H1 (cell line): ENCODE data around the gene PRR5L. TPM values are rescaled to one million over a fixed set of nuclear protein-coding genes. Genes with fewer than 3 reads are reported as not detected.
A peak's percentile ranks its signal among the peaks of the same experiment; 100 is the strongest.

Experiments used
- ASH2L ChIP-seq: fragments of 200-600, 300-600 bp; sonication (generic); IDR thresholded peaks from one replicate; pipeline ENCODE4 v1.7.1; 2017; ENCODE audit warnings: low read length
- CEBPB ChIP-seq: IDR thresholded peaks from 2 replicates; pipeline ENCODE4 v1.6.1; 2012; ENCODE audit warnings: low read depth, low read length
- EGR1 ChIP-seq: IDR thresholded peaks from 2 replicates; pipeline ENCODE4 v1.6.1; 2011; ENCODE audit warnings: low read depth, low read length, borderline replicate concordance
- EZH2 ChIP-seq: fragments of 200-600 bp; sonication (generic); IDR thresholded peaks from 2 replicates; pipeline ENCODE4 v1.7.1; 2012; ENCODE audit warnings: low read depth, mild to moderate bottlenecking, moderate library complexity, low read length, inconsistent platforms; ENCODE audit not compliant: severe bottlenecking
- GTF2F1 ChIP-seq: IDR thresholded peaks from 2 replicates; pipeline ENCODE4 v1.6.1; 2012; ENCODE audit warnings: low read depth, low read length, improper control_type of control experiment, borderline replicate concordance
- MAFK ChIP-seq: IDR thresholded peaks from 2 replicates; pipeline ENCODE4 v1.6.1; 2012; ENCODE audit warnings: low read depth, mild to moderate bottlenecking, improper control_type of control experiment, low read length
- POLR2A ChIP-seq, 2 experiments: IDR thresholded peaks; 1 replicate in 1 of 2; 2 replicates in 1 of 2; pipeline ENCODE4 v1.6.1; 2011; ENCODE audit warnings: low read depth in 2 of 2, low read length in 2 of 2, mild to moderate bottlenecking in 2 of 2; ENCODE audit errors: control extremely low read depth in 1 of 2
- POU5F1 ChIP-seq: IDR thresholded peaks from 2 replicates; pipeline ENCODE4 v1.6.1; 2011; ENCODE audit warnings: low read depth, mild to moderate bottlenecking, low read length, moderate library complexity
- RAD21 ChIP-seq, 2 experiments: IDR thresholded peaks in 1 of 2; conservative IDR thresholded peaks in 1 of 2; 2 replicates each; pipeline ENCODE4 v1.6.1; 2011; ENCODE audit warnings: low read depth in 2 of 2, low read length in 2 of 2, improper control_type of control experiment in 1 of 2, inconsistent platforms in 1 of 2, mild to moderate bottlenecking in 1 of 2, moderate library complexity in 1 of 2
- RFX5 ChIP-seq: IDR thresholded peaks from 2 replicates; pipeline ENCODE4 v1.6.1; 2011; ENCODE audit warnings: low read depth, low read length, improper control_type of control experiment, borderline replicate concordance
- SIN3A ChIP-seq, 2 experiments: IDR thresholded peaks in 1 of 2; conservative IDR thresholded peaks in 1 of 2; 2 replicates each; pipeline ENCODE4 v1.6.1; 2011 to 2012; ENCODE audit warnings: low read length in 2 of 2, improper control_type of control experiment in 1 of 2, low read depth in 1 of 2, mild to moderate bottlenecking in 1 of 2
- SP2 ChIP-seq: IDR thresholded peaks from 2 replicates; pipeline ENCODE4 v1.6.1; 2012; ENCODE audit warnings: mild to moderate bottlenecking, low read length, inconsistent platforms
- SRF ChIP-seq: IDR thresholded peaks from 2 replicates; pipeline ENCODE4 v1.6.1; 2011; ENCODE audit warnings: mild to moderate bottlenecking, low read depth, low read length, moderate library complexity
- TAF7 ChIP-seq: optimal IDR thresholded peaks from 2 replicates; pipeline ENCODE3; 2011; ENCODE audit warnings: low read depth, mild to moderate bottlenecking, inconsistent platforms, low read length, moderate library complexity, borderline replicate concordance
- TBP ChIP-seq: IDR thresholded peaks from 2 replicates; pipeline ENCODE4 v1.6.1; 2011; ENCODE audit warnings: low read depth, low read length, improper control_type of control experiment
- YY1 ChIP-seq: IDR thresholded peaks from 2 replicates; pipeline ENCODE4 v1.6.1; 2011; ENCODE audit warnings: low read depth, mild to moderate bottlenecking, low read length
- polyA plus RNA-seq, 7 experiments: library from polyadenylated mRNA; depleted of rRNA in 3 of 7; stranded (reverse) in 5 of 7; unstranded in 2 of 7; fragments of >200 nt in 5 of 7; fragments of 200-250 nt in 2 of 7; gene quantifications; 1 replicate in 5 of 7; 2 replicates in 1 of 7; 4 replicates in 1 of 7; pipeline versions ENCODE4 v1.2.1 to v1.2.3, GENCODE V29; 2011 to 2013; ENCODE audit warnings: missing spikeins in 2 of 7, mixed read lengths in 2 of 7
- total RNA-seq: library from RNA; stranded (reverse); fragmentation: NEBNext Ultra II Directional; extraction: Animal tissue kit (Norgen Biotek cat#: 25700); gene quantifications from 2 replicates; pipeline ENCODE4 v1.2.1, GENCODE V29; 2021
- TF ChIP-seq, protein P1 (sequence below), 3 experiments: IDR thresholded peaks; 1 replicate in 2 of 3; 2 replicates in 1 of 3; pipeline versions ENCODE4 v1.5.1 to v1.6.1; 2011; ENCODE audit warnings: low read length in 3 of 3, mild to moderate bottlenecking in 3 of 3, inconsistent platforms in 2 of 3, low read depth in 1 of 3, moderate library complexity in 1 of 3; ENCODE audit not compliant: insufficient read depth in 1 of 3; ENCODE audit errors: control extremely low read depth in 1 of 3
- TF ChIP-seq, protein P2 (sequence below): IDR thresholded peaks from 2 replicates; pipeline ENCODE4 v1.6.1; 2012; ENCODE audit warnings: inconsistent platforms
- TF ChIP-seq, protein P3 (sequence below): IDR thresholded peaks from 2 replicates; pipeline ENCODE4 v1.6.1; 2011; ENCODE audit warnings: low read length, improper control_type of control experiment

PRR5L gene
- total and polyA plus RNA-seq, 2 of the 8 experiments (the other 6 are each of a cell fraction or from before 2014, with no cell fraction given): 6.6 to 10.1 TPM

DNA sequence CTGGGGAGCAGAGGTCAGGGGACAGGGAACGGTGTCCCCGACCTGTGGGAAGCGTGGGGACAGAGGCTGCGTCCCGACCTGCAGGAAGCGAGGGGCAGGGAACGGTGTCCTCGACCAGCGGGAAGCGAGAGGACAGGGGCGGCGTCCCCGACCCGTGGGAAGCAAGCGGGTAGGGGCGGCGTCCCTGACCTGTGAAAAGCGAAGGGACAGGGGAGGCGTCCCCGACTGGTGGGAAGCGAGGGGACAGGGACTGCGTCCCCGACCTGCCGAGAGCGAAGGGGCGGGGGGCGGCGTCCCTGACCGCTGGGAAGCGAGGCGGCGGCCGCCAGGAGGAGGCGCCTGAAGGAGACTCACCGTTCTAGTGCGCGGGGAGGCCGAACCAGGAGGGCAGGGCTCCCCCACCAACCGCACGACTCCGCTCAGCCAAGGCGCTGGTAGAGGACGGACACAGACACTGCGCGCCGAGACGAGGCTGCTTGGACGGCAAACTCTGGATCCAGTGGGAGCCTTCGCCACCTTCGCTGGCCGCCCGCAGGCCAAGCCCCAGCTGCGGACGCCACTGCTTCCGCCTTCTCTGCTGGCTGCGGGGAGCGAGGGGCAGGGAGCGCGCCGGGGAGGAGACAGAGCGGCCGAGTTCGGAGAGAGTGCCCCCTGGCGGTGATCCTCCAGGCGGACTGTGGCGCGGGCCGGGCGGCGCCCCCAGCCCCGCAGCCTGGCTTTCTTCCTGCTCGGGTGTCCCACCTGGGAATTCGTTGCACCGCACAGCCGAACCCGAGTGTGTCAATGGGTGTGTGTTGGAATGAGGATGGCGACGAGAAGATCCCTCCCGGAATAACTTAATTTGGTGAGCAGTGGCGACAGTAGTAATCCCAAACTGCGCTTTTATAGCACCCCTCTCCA is 213.9 kb downstream of the PRR5L start, which contains the start of gene TRAF6 (continued):
- TF ChIP-seq RFX5: no peak
- TF ChIP-seq SIN3A (conservative IDR thresholded peaks at IDR 0.05 in 1 of 2, IDR thresholded peaks at IDR 0.05 in 1 of 2; ENCODE audit: low read depth in 1 of 2, low read length in 2 of 2): peak; percentile 25 to 72; a peak in 3 of 4 replicates
- no peak for TF ChIP-seq GTF2F1
- peak; percentile 47; the same call in 1 of the 2 replicates for TF ChIP-seq YY1
- TF ChIP-seq SP2: peak; percentile 75; the same call in 1 of the 2 replicates
- TF ChIP-seq SRF: no peak
- no peak for TF ChIP-seq MAFK
- TF ChIP-seq TBP: peak; percentile 80
- peak; percentile 99 for TF ChIP-seq ASH2L
- peak; percentile 73 for TF ChIP-seq TAF7
- TF ChIP-seq, protein P1, sequence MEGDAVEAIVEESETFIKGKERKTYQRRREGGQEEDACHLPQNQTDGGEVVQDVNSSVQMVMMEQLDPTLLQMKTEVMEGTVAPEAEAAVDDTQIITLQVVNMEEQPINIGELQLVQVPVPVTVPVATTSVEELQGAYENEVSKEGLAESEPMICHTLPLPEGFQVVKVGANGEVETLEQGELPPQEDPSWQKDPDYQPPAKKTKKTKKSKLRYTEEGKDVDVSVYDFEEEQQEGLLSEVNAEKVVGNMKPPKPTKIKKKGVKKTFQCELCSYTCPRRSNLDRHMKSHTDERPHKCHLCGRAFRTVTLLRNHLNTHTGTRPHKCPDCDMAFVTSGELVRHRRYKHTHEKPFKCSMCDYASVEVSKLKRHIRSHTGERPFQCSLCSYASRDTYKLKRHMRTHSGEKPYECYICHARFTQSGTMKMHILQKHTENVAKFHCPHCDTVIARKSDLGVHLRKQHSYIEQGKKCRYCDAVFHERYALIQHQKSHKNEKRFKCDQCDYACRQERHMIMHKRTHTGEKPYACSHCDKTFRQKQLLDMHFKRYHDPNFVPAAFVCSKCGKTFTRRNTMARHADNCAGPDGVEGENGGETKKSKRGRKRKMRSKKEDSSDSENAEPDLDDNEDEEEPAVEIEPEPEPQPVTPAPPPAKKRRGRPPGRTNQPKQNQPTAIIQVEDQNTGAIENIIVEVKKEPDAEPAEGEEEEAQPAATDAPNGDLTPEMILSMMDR (IDR thresholded peaks at IDR 0.05; ENCODE audit: control extremely low read depth in 1 of 3, insufficient read depth in 1 of 3, low read depth in 1 of 3, low read length in 3 of 3): peak; percentile 75 to 87 (median 85)
- peak; percentile 93 to 95 for TF ChIP-seq POLR2A (IDR thresholded peaks at IDR 0.05; ENCODE audit: control extremely low read depth in 1 of 2, low read depth in 2 of 2, low read length in 2 of 2)
- TF ChIP-seq RAD21 (IDR thresholded peaks at IDR 0.05 in 1 of 2, conservative IDR thresholded peaks at IDR 0.05 in 1 of 2; ENCODE audit: low read depth in 2 of 2, low read length in 2 of 2): peak; percentile 29 to 32; a peak in 3 of 4 replicates
- peak; percentile 20 for TF ChIP-seq EZH2
- TF ChIP-seq, protein P2, sequence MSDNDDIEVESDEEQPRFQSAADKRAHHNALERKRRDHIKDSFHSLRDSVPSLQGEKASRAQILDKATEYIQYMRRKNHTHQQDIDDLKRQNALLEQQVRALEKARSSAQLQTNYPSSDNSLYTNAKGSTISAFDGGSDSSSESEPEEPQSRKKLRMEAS: peak; percentile 69
- peak; percentile 82 for TF ChIP-seq EGR1
- no peak for TF ChIP-seq CEBPB
- TF ChIP-seq POU5F1: no peak
- TF ChIP-seq, protein P3, sequence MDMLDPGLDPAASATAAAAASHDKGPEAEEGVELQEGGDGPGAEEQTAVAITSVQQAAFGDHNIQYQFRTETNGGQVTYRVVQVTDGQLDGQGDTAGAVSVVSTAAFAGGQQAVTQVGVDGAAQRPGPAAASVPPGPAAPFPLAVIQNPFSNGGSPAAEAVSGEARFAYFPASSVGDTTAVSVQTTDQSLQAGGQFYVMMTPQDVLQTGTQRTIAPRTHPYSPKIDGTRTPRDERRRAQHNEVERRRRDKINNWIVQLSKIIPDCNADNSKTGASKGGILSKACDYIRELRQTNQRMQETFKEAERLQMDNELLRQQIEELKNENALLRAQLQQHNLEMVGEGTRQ: no peak
